B cell (primary cell): ENCODE measurements around the gene DYNLT2B. TPM values are rescaled to one million over a fixed set of nuclear protein-coding genes. Genes with fewer than 3 reads are reported as not detected.

Experiments
- ATAC-seq: fragments of 200-7000 bp; cut with Tn5 transposase; one replicate; pipeline ENCODE4 v1.10.0; 2021; ENCODE audit warnings: low read depth, mild to moderate bottlenecking, moderate number of reproducible peaks, moderate library complexity
- CTCF ChIA-PET: fragments of 350-600 bp; sonication (Branson Sonifier 250); formaldehyde crosslinking; loops from one replicate; lab custom pipeline; 2021; ENCODE audit warnings: antibody characterized with exemption, inconsistent platforms; lab: Charles Lee
- POLR2A ChIA-PET: fragments of 350-600 bp; sonication (Branson Sonifier 250); formaldehyde crosslinking; loops from one replicate; lab custom pipeline; 2021; ENCODE audit warnings: antibody characterized with exemption; lab: Charles Lee
- DNase-seq: peaks from one replicate; pipeline ENCODE4 v3.0.0; 2013
- H2AFZ ChIP-seq: 2 replicates; pipeline ENCODE4 v1.6.1; 2012; ENCODE audit warnings: mild to moderate bottlenecking, low read depth, low read length; ENCODE audit not compliant: insufficient read depth, poor library complexity, severe bottlenecking
- H3K27ac ChIP-seq, 2 donors: 1 replicate in 1 of 2; 2 replicates in 1 of 2; pipeline ENCODE4 v1.5.1; 2012 to 2013; ENCODE audit warnings: low read length in 2 of 2, mild to moderate bottlenecking in 2 of 2, moderate library complexity in 1 of 2
- H3K27me3 ChIP-seq, 4 experiments: fragments of 200-600 bp in 1 of 4; sonication (generic) in 1 of 4; replicated peaks in 1 of 4; 1 replicate in 2 of 4; 2 replicates in 2 of 4; pipeline versions ENCODE4 v1.6.1 to v1.7.0; 2013 to 2016; ENCODE audit warnings: low read length in 3 of 4, mild to moderate bottlenecking in 2 of 4, mixed read lengths in 1 of 4, moderate library complexity in 1 of 4; ENCODE audit not compliant: insufficient read depth in 4 of 4, control insufficient read depth in 3 of 4; ENCODE audit errors: control extremely low read depth in 1 of 4
- H3K36me3 ChIP-seq, 2 experiments: replicated peaks in 1 of 2; 1 replicate in 1 of 2; 2 replicates in 1 of 2; pipeline versions ENCODE4 v1.6.1 to v1.7.1; 2013; ENCODE audit warnings: low read length in 1 of 2; ENCODE audit not compliant: insufficient read depth in 2 of 2, control insufficient read depth in 1 of 2; ENCODE audit errors: control extremely low read depth in 1 of 2, extremely low read depth in 1 of 2
- H3K4me1 ChIP-seq, 2 donors: fragments of 200-600 bp in 1 of 2; sonication (generic) in 1 of 2; 1 replicate in 1 of 2; 2 replicates in 1 of 2; pipeline versions ENCODE4 v1.5.1 to v1.6.1; 2013 to 2017; ENCODE audit warnings: low read length in 2 of 2; ENCODE audit not compliant: control insufficient read depth in 2 of 2, insufficient read depth in 2 of 2
- H3K4me2 ChIP-seq: replicated peaks from 2 replicates; pipeline ENCODE3; 2012; ENCODE audit warnings: mild to moderate bottlenecking, low read depth, low read length; ENCODE audit not compliant: poor library complexity, severe bottlenecking
- H3K4me3 ChIP-seq, 5 experiments: fragments of 200-600 bp in 1 of 5; sonication (generic) in 1 of 5; 1 replicate in 3 of 5; 2 replicates in 2 of 5; pipeline versions ENCODE4 v1.5.1 to v1.7.0; 2011 to 2016; ENCODE audit warnings: low read length in 4 of 5, mild to moderate bottlenecking in 4 of 5, low read depth in 2 of 5, control low read depth in 1 of 5, moderate library complexity in 1 of 5; ENCODE audit not compliant: insufficient read depth in 1 of 5; ENCODE audit errors: control extremely low read depth in 1 of 5, extremely low read depth in 1 of 5
- H3K79me2 ChIP-seq: fragments of 200-600 bp; sonication (generic); one replicate; pipeline ENCODE4 v1.6.0; 2016; ENCODE audit warnings: low read length; ENCODE audit not compliant: control insufficient read depth, insufficient read depth
- H3K9ac ChIP-seq: fragments of 200-600 bp; sonication (generic); 2 replicates; pipeline ENCODE4 v1.6.1; 2017; ENCODE audit warnings: mild to moderate bottlenecking, low read length, moderate library complexity
- H3K9me3 ChIP-seq, 3 donors: one replicate each; pipeline versions ENCODE4 v1.6.1 to v1.7.1; 2013; ENCODE audit warnings: low read length in 2 of 3; ENCODE audit not compliant: control insufficient read depth in 2 of 3, insufficient read depth in 1 of 3; ENCODE audit errors: control extremely low read depth in 1 of 3
- H4K20me1 ChIP-seq: 2 replicates; pipeline ENCODE4 v1.6.0; 2012; ENCODE audit warnings: mild to moderate bottlenecking, low read length; ENCODE audit not compliant: insufficient read depth, control insufficient read depth, poor library complexity, severe bottlenecking
- H3K27ac Mint-ChIP-seq: one replicate; pipeline ENCODE4 v1.8.0; 2021; ENCODE audit warnings: mixed read lengths
- H3K27me3 Mint-ChIP-seq: one replicate; pipeline ENCODE4 v1.8.0; 2021; ENCODE audit warnings: mixed read lengths
- H3K4me1 Mint-ChIP-seq: one replicate; pipeline ENCODE4 v1.8.0; 2021; ENCODE audit warnings: mixed read lengths
- H3K4me3 Mint-ChIP-seq: one replicate; pipeline ENCODE4 v1.8.0; 2021; ENCODE audit warnings: mixed read lengths
- H3K9me3 Mint-ChIP-seq: one replicate; pipeline ENCODE4 v1.8.0; 2022; ENCODE audit warnings: mixed read lengths; ENCODE audit not compliant: insufficient read depth
- CTCF ChIP-seq: fragments of 200-600 bp; IDR thresholded peaks from one replicate; pipeline ENCODE4 v1.8.0; 2022; ENCODE audit warnings: antibody characterized with exemption, mild to moderate bottlenecking
- EZH2 ChIP-seq: IDR thresholded peaks from 2 replicates; pipeline ENCODE4 v1.6.1; 2012; ENCODE audit warnings: borderline replicate concordance, low read depth, mild to moderate bottlenecking, moderate library complexity, low read length; ENCODE audit not compliant: insufficient read depth, poor library complexity, severe bottlenecking
- WGBS: methylation state at CpG from one replicate; pipeline ENCODE4 v1.1.5; 2013; ENCODE audit warnings: missing lambda C conversion rate; ENCODE audit not compliant: insufficient coverage; 5-methylcytosine and 5-hydroxymethylcytosine counted together
- intact Hi-C: fragments of 100-400 bp; cut with micrococcal nuclease; formaldehyde crosslinking; loops from one replicate; pipeline ENCODE4 v1.10.0; 2022
- polyA plus RNA-seq: library from polyadenylated mRNA; depleted of rRNA; stranded (reverse); fragments of >200 nt; gene quantifications from 2 replicates; pipeline ENCODE4 v1.2.3, GENCODE V29; 2012
- total RNA-seq, 2 donors: library from RNA; stranded (reverse); fragments of 120-200 nt in 1 of 2; gene quantifications; 1 replicate in 1 of 2; 2 replicates in 1 of 2; pipeline versions ENCODE4 v1.2.3 to v1.2.4, GENCODE V29; 2013 to 2022

Gene DYNLT2B
- total and polyA plus RNA-seq, 2 donors (not counting 1 experiment from before 2014, with no cell fraction given) = 5.2 to 6.5 TPM

GRCh38 chr3:196334982-196335381 lies 16.9 kb upstream of the DYNLT2B start:
- ChIA-PET POLR2A (no interaction called here), CTCF (no interaction called here)
- H3K9me3 ChIP-seq = peaks cover 0 to 6% (median 0%) of the 10 kb centered on the region in 3 donors
- ATAC-seq = no peak
- H4K20me1 ChIP-seq = no peaks in the 10 kb centered on the region
- no peak overlapping the region for H3K4me3 ChIP-seq
- no peak overlapping the region for H2AFZ ChIP-seq
- intact Hi-C loops = no loop called here
- Mint-ChIP-seq H3K27me3 (peaks cover 4% of the 10 kb centered on the region), H3K27ac (no peak overlapping the region), H3K9me3 (no peaks in the 10 kb centered on the region), H3K4me3 (no peak overlapping the region), H3K4me1 (no peaks in the 10 kb centered on the region)
- no peak for TF ChIP-seq CTCF
- no peak for TF ChIP-seq EZH2
- no peaks in the 10 kb centered on the region for H3K4me1 ChIP-seq
- no peaks in the 10 kb centered on the region for H3K36me3 ChIP-seq
- H3K27me3 ChIP-seq = no peaks in the 10 kb centered on the region
- H3K79me2 ChIP-seq = no peaks in the 10 kb centered on the region
- DNase-seq = no peak
- no CpG with 5 or more reads among the region's 1 CpG for WGBS
- H3K4me2 ChIP-seq = no peak overlapping the region
- H3K27ac ChIP-seq = no peak overlapping the region
- H3K9ac ChIP-seq = no peak overlapping the region

- H3K79me2 ChIP-seq = no peaks in the 10 kb centered on the region
- Mint-ChIP-seq H3K4me1 (no peaks in the 10 kb centered on the region), H3K9me3 (no peaks in the 10 kb centered on the region), H3K27me3 (no peaks in the 10 kb centered on the region), H3K27ac (no peak overlapping the region), H3K4me3 (no peak overlapping the region)
- no peaks in the 10 kb centered on the region for H3K36me3 ChIP-seq
- no peaks in the 10 kb centered on the region for H3K9me3 ChIP-seq
- H3K4me3 ChIP-seq = no peak overlapping the region
- H3K27ac ChIP-seq = no peak overlapping the region
- no peaks in the 10 kb centered on the region for H4K20me1 ChIP-seq
- H3K9ac ChIP-seq = no peak overlapping the region
- no peaks in the 10 kb centered on the region for H3K4me1 ChIP-seq
- CTCF ChIA-PET = interaction anchor here (0.7 kb wide), 1 partner anchor 78 kb away, joined by 3 read pairs; no protein-coding TSS in a partner anchor
- no peak overlapping the region for H3K4me2 ChIP-seq
- DNase-seq (no peak), ATAC-seq (no peak)
- no peak overlapping the region for H2AFZ ChIP-seq
- 97% methylated on average over 8 of the region's 8 CpGs for WGBS
- POLR2A ChIA-PET = no interaction called here
- TF ChIP-seq EZH2 = no peak
- no peak for TF ChIP-seq CTCF
- intact Hi-C loops = no loop called here
- no peaks in the 10 kb centered on the region for H3K27me3 ChIP-seq
Observed at GRCh38 chr3:196332168-196332567, 14.1 kb upstream of the DYNLT2B start.
